Vagina (tissue), 2 donors: ENCODE data around the gene CTBP2. TPM values are rescaled to one million over a fixed set of nuclear protein-coding genes. Genes with fewer than 3 reads are reported as not detected.

Experiments
- DNase-seq, 2 donors: peaks; one replicate each; pipeline ENCODE4 v3.0.0-alpha.2; 2017; ENCODE audit errors: extremely low spot score in 2 of 2
- H3K27ac ChIP-seq: fragments of 200-600 bp; sonication (generic); one replicate; pipeline ENCODE4 v1.5.1; 2019
- H3K27me3 ChIP-seq: fragments of 200-600 bp; sonication (generic); one replicate; pipeline ENCODE4 v1.5.1; 2019
- H3K36me3 ChIP-seq, 2 donors: fragments of 200-600 bp; sonication (generic); one replicate each; pipeline ENCODE4 v1.5.1; 2017 to 2019
- H3K4me1 ChIP-seq: fragments of 200-600 bp; sonication (generic); one replicate; pipeline ENCODE4 v1.5.1; 2019
- H3K4me3 ChIP-seq, 2 donors: fragments of 200-600 bp; sonication (generic); 1 replicate in 1 of 2; 2 replicates in 1 of 2; pipeline ENCODE4 v1.5.1; 2016 to 2019
- H3K9me3 ChIP-seq: fragments of 200-600 bp; sonication (generic); one replicate; pipeline ENCODE4 v1.5.1; 2019
- POLR2A ChIP-seq, 2 donors: fragments of 450-650 bp; IDR thresholded peaks; one replicate each; pipeline ENCODE4 v1.6.1; 2017; ENCODE audit warnings: antibody characterized with exemption in 2 of 2, mild to moderate bottlenecking in 2 of 2, moderate library complexity in 2 of 2
- POLR2AphosphoS5 ChIP-seq, 2 donors: sonication (generic); formaldehyde crosslinking; IDR thresholded peaks; one replicate each; pipeline ENCODE4 v1.9.0; 2017; ENCODE audit warnings: antibody characterized with exemption in 2 of 2, mild to moderate bottlenecking in 2 of 2, low read depth in 1 of 2; ENCODE audit not compliant: insufficient read depth in 1 of 2
- intact Hi-C: fragments of 100-400 bp; cut with DNase I; formaldehyde crosslinking; loops from one replicate; pipeline ENCODE4 v1.15.1; 2023
- total RNA-seq: library from RNA; depleted of rRNA; stranded (reverse); fragments of >200 nt; gene quantifications from one replicate; pipeline ENCODE4 v1.2.3, GENCODE V29; 2016
- TF ChIP-seq, protein P1 (sequence below), 3 experiments: fragments of 450-650 bp in 2 of 3; fragments of 200-600 bp in 1 of 3; sonication (generic) in 1 of 3; IDR thresholded peaks; one replicate each; pipeline ENCODE4 v1.5.1; 2017 to 2019; ENCODE audit warnings: antibody characterized with exemption in 3 of 3, mild to moderate bottlenecking in 2 of 3, moderate library complexity in 2 of 3

The CTBP2 gene
- total RNA-seq, 1 donor from 2014 or later, result 74.4 TPM

DNA sequence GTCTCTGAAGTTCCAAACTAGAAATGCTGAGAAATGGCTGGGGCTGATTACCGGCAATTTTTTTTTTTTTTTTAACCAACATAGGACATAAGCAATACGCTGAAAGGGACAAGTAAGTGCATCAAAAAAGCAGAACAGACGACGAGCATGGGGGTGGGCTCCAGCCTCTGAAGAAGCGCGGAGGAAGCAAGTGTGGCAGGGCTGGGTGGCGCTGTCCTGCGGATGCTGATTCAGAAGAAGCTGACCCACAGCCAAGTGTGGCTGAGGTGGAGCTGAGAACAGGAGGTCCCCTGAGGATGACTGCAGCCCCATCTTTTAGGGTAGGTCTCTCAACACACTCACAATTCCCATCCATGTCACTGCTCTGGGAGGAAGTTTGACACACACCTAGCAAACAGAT is 65.6 kb downstream of the CTBP2 start:
- peaks cover 61% of the 10 kb centered on the region for H3K4me1 ChIP-seq
- no peaks in the 10 kb centered on the region for H3K9me3 ChIP-seq
- H3K27me3 ChIP-seq, result no peaks in the 10 kb centered on the region
- intact Hi-C loops, result loop anchor here (5.0 kb wide), 1 partner anchor 1478 kb away; no protein-coding TSS in a partner anchor
- TF ChIP-seq, protein P1, sequence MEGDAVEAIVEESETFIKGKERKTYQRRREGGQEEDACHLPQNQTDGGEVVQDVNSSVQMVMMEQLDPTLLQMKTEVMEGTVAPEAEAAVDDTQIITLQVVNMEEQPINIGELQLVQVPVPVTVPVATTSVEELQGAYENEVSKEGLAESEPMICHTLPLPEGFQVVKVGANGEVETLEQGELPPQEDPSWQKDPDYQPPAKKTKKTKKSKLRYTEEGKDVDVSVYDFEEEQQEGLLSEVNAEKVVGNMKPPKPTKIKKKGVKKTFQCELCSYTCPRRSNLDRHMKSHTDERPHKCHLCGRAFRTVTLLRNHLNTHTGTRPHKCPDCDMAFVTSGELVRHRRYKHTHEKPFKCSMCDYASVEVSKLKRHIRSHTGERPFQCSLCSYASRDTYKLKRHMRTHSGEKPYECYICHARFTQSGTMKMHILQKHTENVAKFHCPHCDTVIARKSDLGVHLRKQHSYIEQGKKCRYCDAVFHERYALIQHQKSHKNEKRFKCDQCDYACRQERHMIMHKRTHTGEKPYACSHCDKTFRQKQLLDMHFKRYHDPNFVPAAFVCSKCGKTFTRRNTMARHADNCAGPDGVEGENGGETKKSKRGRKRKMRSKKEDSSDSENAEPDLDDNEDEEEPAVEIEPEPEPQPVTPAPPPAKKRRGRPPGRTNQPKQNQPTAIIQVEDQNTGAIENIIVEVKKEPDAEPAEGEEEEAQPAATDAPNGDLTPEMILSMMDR (IDR thresholded peaks at IDR 0.05), result no peak
- TF ChIP-seq POLR2AphosphoS5 (IDR thresholded peaks at IDR 0.05; ENCODE audit: insufficient read depth in 1 of 2, low read depth in 1 of 2) (no peak), POLR2A (IDR thresholded peaks at IDR 0.05) (no peak)
- peak overlapping the region; percentile 68 for H3K27ac ChIP-seq
- no peak overlapping the region for H3K4me3 ChIP-seq
- no peaks in the 10 kb centered on the region for H3K36me3 ChIP-seq
- DNase-seq, result no peak

DNA sequence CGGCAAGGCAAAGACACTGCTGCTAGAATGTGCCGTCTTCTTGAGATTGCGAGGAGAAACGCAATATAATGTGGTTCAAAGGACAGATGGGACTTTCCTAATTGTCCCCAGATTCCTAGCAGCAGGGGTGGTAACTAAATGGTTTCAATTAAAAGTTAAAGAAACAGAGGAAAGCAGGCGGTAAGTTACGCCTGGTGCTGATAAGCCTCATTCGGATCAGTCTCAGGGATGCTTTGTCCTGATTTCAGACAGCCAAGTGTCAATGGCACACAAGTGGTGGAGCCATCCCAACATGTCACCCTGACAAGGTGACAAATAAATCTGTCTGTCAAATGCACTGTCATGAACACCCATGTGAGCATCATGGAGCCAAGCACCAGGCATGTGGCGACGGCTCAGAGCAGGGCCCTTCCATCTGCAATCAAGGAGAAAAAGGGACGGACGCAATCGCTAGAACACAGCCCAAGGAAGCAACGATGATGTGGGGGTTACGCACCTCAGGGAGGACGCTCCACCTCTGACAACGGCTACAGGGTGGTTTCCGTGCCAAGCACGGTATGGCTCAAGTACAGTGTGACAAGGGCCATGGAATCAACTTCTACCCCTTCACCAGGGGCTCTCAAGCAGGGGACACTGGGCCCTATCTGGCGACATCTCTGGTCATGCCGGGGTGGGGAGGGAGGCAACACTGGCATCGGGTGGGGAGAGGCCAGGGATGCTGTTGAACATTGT is 66.2 kb downstream of the CTBP2 start:
- intact Hi-C loops, result no loop called here
- Histone ChIP-seq H3K27ac (peak overlapping the region; percentile 68), H3K9me3 (no peaks in the 10 kb centered on the region), H3K36me3 (no peaks in the 10 kb centered on the region), H3K4me3 (no peak overlapping the region), H3K27me3 (no peaks in the 10 kb centered on the region), H3K4me1 (peaks cover 67% of the 10 kb centered on the region)
- TF ChIP-seq, protein P1 (IDR thresholded peaks at IDR 0.05), result no peak
- no peak for TF ChIP-seq POLR2AphosphoS5 (IDR thresholded peaks at IDR 0.05; ENCODE audit: insufficient read depth in 1 of 2, low read depth in 1 of 2)
- no peak for TF ChIP-seq POLR2A (IDR thresholded peaks at IDR 0.05)
- no peak for DNase-seq

DNA sequence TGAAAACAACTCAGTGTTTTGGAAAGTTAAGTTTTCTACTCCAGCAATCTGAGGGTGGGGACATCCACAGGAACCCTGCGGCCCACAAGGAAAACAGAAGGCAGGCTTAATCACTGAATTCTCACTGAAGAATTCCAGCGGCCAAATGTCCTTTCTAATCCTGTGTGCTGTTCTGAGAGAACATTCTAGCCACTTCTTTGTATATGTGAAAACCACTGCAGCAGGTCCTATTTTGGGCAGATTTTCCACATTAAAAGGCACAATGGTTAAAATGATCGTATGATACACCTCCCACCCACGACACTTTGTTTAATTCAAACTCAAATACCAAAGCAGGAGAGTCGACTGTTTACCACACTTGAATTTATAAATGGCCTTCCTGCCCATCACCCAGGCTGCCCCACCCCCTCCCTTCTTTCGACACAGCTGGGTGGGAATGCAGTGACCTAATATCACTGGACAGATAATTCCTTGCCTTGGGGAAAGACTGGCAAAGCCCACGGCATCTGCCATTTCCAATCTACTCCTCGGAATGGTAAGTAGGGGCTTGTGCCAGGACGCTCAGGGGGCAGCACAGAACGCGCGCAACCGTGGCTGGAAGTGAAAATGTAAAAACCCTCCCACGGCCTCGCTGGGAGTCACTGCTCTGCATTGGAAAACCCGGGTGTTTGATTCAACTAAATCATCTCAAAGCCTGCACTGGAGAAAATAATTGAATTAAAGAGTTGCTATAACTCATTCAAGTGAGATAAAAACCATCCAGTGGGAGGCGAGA is 67.0 kb downstream of the CTBP2 start:
- intact Hi-C loops, result no loop called here
- TF ChIP-seq, protein P1 (IDR thresholded peaks at IDR 0.05), result no peak
- TF ChIP-seq POLR2A (IDR thresholded peaks at IDR 0.05) (no peak), POLR2AphosphoS5 (IDR thresholded peaks at IDR 0.05; ENCODE audit: insufficient read depth in 1 of 2, low read depth in 1 of 2) (peak in 1 of 2 donors; percentile 44)
- Histone ChIP-seq H3K4me1 (peaks cover 67% of the 10 kb centered on the region), H3K9me3 (no peaks in the 10 kb centered on the region), H3K36me3 (no peaks in the 10 kb centered on the region), H3K27me3 (no peaks in the 10 kb centered on the region), H3K4me3 (no peak overlapping the region), H3K27ac (peak overlapping the region; percentile 68)
- DNase-seq, result no peak

- TF ChIP-seq POLR2AphosphoS5 (IDR thresholded peaks at IDR 0.05; ENCODE audit: insufficient read depth in 1 of 2, low read depth in 1 of 2) (no peak), POLR2A (IDR thresholded peaks at IDR 0.05) (no peak)
- TF ChIP-seq, protein P1 (IDR thresholded peaks at IDR 0.05), result no peak
- Histone ChIP-seq H3K4me1 (peaks cover 72% of the 10 kb centered on the region), H3K4me3 (no peak overlapping the region), H3K27me3 (no peaks in the 10 kb centered on the region), H3K36me3 (no peaks in the 10 kb centered on the region), H3K9me3 (no peaks in the 10 kb centered on the region), H3K27ac (peak overlapping the region; percentile 68)
- no peak for DNase-seq
- intact Hi-C loops, result no loop called here
Observed at GRCh38 chr10:125092564-125093031, 67.8 kb downstream of the CTBP2 start.
